GM19023 (cell line): ENCODE data around the gene OR6N2.

Source experiments
- ATAC-seq: cut with Tn5 transposase; IDR thresholded peaks from one replicate; pipeline ENCODE4 v1.9.1; 2021; ENCODE audit warnings: mild to moderate bottlenecking, moderate library complexity; ENCODE audit not compliant: unreplicated experiment

The OR6N2 gene, protein sequence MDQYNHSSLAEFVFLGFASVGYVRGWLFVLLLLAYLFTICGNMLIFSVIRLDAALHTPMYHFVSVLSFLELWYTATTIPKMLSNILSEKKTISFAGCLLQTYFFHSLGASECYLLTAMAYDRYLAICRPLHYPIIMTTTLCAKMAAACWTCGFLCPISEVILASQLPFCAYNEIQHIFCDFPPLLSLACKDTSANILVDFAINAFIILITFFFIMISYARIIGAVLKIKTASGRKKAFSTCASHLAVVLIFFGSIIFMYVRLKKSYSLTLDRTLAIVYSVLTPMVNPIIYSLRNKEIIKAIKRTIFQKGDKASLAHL

DNA sequence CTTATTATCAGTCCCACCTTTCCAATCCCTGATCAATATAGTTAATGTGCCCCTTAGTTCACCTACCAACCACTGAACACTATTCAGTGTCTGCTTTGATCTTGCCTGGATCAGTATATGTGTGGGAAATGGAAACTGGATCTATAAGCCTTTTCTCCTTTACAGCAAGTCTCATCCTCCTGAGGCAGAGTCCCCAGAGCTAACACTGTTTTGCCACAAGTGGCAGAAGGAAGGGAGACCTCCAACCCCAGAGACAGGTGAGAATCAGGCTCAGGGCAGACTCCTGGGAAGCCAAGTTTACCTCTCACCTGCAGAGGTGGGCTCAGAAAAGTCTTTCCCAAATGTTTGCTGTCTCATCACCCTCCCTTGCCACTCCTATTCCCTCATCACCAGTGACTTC lies at the start of gene OR6N2:
TSS of gene OR6N2 (minus strand) at position 101 of the 400 bp plus-strand sequence. CDS start 3,569 bp downstream, outside the sequence.
- ATAC-seq = no peak

DNA sequence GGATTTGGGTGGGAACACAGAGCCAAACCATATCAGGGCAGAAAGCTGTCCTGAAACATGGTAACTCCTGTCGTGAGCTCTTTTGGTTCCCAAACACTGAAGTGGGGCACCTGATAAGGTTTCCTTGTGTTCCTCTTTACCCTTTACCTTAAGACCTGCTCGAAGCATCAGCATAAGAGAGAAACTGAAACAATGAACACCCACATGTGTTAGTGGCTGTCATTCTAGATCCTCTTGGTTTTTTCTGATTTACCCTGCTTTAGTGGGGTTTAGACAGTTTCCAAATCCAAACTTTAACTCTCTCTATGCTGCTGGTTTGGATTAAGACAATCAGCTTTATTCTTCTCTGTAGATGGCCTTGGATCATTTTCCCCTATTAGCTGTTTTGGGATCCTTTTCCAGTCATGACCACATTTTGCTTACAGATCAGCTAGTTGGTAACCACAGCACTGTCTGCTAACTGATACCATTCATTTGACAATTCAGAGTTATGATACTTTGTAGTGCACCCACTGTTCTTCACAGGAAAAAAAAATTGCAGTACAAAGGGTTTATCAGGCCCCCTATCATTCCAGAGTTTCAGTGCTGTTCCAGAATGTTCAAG lies 49.2 kb upstream of the OR6N2 start:
- peak; percentile 47 for ATAC-seq

DNA sequence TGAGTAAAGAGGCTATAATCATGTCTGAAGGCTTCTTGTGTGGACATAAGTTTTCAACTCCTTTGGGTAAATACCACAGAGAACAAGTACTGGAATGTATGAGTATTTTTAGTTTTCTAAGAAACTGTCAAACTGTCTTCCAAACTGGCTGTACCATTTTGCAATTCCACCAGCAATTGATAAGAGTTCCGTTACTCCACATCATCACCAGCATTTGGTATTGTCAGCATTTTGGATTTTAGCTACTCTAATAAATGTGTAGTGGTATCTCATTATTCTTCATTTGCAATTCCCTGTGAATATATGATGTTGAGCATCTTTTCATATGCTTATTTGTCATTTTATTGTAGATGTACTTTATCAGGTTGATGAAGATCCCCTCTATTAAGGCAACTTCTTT lies 40.7 kb upstream of the OR6N2 start:
- no peak for ATAC-seq

DNA sequence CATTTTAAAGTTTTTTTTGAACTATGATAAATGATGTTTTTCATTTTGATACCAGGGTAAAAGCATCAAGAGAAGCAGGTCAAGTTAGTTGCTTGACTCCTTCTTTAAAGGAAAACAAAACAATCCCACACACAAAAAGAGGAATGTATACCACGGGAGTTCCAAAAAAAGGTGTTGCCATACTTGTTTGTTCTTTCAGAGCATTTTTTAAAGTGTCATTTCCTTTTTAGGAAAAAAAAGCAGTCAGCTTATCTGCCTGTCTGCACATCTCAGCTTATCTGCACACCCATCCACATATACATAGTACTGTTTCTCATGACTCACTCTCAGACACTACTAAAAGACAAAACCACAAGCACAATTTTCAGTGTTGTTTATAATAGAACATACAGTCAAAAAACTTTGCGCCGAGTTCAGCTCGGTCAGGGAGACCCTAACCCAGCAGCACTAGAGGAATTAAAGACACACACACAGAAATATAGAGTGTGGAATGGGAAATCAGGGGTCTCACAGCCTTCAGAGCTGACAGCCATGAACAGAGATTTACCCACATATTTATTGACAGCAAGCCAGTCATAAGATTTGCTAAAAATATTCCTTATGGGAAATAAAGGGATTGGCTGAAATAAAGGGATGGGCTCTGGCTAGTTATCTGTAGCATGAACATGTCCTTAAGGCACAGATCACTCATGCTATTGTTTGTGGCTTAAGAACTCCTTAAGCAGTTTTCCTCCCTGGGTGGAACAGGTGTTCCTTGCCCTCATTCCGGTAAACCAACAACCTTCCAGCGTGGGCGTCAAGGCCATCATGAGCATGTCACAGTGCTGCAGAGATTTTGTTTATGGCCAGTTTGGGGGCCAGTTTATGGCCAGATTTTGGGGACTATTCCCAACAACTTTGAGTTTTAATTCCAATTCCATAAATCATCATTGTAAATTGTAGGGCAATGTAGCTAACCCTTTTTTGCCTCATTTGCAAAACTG lies 38.7 kb upstream of the OR6N2 start:
- no peak for ATAC-seq

DNA sequence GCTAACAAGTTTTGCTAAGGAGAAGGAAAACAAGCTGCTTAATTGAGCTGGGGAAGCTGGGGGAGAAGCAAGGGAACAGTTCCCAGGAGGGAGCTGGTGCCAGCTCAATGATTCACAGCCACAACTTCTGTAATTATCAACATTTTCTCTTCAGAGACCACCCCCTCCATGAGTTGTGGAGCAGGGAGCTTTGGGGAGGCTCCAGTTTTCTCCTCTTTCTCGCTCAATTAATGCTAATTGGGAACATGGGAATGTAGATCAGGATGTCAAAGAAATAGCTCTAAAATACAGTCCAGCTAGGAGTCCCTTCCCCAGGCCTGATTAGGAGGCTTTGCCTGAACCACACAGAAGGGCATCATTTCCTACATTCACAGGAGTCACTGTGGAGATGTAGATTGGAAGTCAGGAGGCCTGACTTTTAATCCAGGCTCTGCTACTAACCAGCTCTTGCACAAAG lies 38.0 kb upstream of the OR6N2 start:
- no peak for ATAC-seq

DNA sequence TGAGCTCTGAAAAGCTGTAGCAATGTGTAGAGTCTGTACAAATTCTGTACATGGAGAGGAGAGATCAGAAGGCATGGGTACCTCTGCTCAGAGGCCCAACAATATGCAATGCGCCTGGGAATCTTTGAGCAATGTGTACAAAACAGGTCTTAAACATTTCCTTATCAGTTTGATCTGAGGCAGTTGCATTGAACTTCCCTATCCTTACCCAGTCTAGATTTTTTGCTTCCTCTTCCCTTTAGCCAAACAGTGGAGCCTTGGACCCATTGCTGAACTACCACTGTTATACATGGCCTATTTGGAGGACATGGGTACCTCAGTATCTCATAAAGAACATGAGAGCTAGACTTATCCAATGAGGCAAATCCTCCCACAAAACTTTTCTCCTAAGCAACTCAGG lies 37.6 kb upstream of the OR6N2 start:
- ATAC-seq = no peak

DNA sequence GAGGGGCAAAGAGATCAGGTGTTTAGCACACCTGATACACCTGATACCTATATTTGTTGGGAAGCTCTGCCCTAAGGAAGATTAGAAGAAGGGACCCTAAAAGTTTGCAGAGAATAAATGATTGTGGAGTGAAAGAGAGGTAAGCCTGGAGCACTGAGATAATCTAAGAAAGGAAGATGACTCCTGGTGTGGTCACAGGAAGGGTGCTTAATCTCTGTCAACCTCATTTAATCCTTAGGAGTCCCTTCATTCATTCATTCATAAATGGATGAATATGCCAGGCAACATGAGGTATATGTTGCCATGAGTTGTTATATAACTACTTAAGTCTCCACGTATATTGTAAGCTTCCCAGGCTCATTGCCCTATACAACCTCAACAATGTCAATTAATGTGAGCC lies 34.0 kb upstream of the OR6N2 start:
- no peak for ATAC-seq

DNA sequence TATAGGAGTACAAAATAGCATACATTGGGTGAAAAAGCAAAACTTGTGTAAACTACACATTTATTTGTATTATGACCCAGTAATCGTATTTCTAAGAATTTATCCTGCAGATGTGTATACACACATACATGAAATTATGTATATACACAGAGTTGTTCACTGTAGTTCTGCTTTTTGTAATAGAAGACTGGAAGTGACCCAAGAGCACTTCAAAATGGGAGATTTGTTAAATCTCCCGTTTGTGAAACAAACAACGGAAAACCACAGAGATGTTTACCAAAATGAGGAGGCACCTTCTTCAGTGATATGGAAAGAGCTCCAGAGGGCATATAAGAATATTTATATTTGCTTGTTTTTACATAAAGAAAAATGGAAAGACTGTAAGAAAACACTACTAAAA lies 32.2 kb upstream of the OR6N2 start:
- ATAC-seq = no peak

DNA sequence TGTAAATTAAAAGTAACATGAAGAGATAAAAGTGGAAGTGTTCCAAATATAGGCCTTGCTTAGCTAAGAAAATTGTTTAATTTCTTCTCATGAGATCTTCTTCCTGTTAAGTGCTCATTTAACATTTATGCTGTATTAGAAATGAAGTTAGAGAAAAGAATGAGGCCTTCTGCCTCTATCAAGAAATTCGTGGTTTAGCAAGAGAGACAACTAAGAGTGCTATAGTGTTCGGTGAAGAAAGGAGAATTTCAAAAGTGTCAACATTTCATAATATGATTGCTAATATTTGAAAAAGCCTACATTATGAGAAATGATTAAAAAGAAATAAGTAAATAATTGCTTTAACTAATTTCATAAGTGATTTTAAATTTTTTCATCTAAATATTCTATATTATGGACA lies 31.3 kb upstream of the OR6N2 start:
- ATAC-seq = no peak

DNA sequence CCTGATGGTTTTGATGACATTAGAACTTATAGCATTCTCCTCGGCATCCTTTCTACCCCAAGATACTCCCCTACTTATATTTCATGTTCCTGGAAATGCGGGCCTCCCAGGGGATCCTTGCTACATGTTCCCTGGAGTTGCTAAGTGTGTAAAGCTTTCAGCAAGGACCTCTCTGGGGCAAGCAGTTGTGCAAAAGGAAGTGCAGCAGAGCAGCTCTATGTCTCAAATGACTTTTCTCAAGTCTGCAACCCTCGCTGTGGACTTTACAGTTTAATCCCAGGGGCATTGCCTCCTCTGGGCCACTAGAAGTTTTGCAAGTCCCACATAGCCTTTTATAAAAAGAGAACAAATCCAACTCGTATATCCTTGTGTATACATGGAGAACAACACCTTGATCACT lies 29.3 kb upstream of the OR6N2 start:
- no peak for ATAC-seq

DNA sequence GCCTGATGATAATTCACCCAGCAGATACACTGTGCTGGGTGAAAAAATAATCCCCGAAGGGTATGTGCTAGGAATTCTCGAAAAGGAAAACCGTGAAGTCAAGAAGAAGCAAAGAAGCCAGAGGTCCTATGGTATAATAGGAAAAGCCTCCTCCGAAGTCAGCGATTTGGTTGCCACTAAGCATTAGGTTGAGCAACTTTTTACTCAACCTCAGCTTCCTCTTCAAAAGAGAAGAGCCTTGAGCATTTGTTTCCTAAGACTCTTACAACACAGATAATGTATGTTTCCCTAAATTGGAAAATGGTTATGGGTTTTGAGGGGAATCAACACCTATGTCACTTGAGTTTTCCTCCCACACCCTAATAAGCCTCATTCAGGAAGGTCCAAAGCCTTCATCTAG lies 28.9 kb upstream of the OR6N2 start:
- ATAC-seq = no peak

DNA sequence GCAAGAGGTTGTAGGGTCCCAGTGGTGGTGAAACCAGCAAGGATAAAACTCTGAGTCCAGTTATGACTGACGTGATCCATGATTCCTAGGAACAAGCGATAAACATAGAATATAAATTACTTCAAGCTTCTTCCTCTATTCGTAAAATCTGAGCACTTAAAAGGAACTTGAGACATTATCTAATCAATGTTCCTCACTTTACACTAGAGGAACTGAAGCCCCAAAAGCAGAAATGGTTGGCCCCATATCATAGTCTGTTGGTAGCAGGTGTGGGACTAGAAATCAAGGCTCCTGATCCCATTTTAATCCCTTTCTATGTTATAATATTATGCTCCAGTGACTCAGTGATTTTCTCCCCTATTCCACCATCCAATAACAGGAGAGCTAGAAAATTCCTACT lies 28.3 kb upstream of the OR6N2 start:
- no peak for ATAC-seq

DNA sequence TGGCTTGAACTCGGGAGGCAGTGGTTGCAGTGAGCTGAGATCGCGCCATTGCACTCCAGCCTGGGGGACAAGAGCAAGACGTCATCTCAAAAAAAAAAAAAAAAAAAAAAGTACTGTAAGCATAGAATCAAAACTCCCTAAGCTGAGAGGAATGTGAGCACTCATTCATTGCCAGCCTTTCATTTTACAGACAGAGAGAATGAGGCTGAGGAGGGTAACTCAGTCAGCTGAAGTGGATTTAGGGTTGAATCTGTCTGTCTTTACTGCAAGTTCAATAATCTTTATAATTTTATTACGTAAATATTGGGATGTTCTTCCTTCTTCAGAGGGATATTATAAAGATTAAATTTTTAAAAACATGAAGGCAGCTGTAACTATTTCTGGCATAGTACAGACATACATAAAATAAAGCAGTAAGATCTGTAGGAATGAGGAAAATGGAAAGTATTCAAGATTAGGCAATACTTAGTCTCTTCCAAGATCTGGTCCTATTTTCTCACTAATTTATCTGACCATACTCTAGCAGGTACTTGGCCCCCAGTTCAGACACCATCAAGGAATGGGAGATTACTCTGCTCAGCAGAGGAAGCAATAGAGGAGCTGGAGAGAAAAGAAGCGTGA lies 26.0 kb upstream of the OR6N2 start:
- ATAC-seq = no peak

DNA sequence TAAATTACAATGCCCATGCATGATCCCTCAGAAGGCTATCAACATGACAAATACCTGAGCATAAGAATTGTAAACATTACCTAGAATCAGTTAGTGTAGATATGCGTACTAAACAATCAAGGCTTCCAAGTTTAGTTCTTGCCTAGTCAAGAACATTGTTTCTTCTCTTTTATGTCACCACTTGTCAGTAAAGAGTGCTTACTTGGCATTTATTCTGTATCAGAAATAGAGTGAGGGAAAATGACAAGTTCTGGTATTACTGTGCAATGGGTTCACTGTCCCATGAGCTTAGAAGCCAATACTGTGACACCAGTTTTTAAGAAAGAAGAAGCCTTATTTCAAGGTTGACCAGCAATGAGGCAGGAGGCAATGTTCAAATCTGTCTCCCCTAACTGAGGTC lies 22.7 kb upstream of the OR6N2 start:
- no peak for ATAC-seq

DNA sequence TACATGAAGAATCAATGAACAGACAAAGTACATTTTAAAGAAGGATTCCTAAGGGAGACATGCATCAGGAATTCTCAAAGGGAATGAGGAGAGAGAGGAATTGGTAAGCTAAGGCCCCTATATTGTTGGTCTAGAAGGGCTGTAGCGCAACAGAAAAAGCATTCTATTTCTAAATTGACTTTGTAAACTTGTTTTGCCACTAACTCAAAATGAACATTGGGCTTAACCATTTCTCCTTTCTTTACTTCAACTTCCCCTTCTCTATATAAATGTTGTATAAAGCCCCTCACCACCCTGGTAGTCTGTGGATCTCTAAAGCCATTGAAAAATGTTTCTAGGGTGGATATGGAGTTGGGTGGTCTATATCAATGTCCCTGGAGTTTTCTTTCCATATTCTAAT lies 20.4 kb upstream of the OR6N2 start:
- ATAC-seq = no peak

DNA sequence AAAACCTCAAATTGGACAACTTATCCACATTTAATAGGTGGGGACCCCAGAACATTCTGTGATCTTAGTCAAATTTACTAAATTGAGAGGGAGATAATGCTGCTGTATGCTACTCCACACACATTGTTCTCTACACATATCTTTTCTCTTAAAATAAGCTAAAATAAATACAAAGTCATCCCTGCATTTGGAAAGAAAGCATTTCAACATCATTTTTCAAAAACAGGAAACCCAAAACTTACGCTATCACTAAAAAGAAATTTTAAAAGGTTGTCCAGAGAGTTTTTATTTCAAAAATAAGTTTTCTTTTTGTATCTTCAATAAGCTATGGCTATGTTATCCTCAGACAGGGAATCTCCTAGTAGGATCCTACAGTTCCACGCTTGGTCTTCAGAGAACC lies 19.5 kb upstream of the OR6N2 start:
- ATAC-seq = no peak

DNA sequence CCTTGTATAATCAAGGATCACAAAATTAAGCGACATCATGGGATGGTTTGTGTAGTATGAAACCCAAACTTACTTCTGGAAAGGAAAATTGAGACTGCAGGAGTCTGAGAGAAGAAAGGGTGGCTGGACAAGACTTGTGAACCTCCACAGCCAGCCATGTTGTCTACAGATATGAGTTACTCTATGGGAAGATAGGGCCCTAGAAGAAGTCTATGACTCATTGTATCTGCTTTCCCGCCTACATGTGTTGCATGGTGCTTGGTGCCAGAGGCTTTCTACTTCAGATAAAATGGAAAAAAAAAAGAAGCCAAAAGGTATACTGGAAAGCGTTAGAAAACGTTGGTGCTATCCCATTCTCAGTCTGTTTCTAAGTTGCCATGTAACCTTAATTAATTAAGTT lies 18.7 kb upstream of the OR6N2 start:
- ATAC-seq = no peak

DNA sequence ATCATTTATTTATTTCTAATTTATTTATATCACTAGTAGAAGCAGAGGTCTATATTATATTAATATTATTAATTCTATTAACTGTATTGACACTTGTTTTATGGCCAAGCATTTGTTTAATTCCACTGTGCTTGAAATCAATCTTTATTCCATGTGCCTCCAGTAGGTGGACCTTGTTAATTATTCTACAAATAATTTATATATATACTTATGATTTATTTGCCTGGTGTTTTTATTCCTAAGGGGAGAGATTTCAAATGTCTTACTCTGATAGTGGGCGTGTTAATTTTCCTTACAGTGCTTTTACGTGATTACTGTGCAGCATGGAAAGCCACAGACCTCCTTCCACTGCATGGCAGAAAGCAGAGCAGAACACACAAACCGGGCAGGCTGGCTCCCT lies 17.5 kb upstream of the OR6N2 start:
- ATAC-seq = no peak

DNA sequence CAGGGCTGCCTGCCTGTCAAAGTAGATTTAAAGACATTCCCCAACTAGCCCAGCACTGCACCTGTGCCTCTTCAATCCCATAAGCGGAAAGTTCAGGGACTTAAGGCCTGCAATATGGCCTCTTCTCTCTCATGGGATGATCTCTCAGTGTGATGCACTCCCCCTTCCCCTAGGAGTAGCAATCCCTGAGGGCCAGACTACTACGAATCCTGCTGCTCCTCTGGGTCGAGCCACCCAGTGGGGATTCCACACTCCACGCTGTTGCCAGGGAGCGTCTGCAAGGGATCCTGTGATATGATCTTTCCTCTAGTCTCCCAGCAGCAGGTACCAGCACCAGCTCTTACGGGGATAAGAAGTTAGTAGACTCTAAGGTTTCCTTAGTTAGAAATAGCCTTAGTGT lies 13.2 kb upstream of the OR6N2 start:
- no peak for ATAC-seq

DNA sequence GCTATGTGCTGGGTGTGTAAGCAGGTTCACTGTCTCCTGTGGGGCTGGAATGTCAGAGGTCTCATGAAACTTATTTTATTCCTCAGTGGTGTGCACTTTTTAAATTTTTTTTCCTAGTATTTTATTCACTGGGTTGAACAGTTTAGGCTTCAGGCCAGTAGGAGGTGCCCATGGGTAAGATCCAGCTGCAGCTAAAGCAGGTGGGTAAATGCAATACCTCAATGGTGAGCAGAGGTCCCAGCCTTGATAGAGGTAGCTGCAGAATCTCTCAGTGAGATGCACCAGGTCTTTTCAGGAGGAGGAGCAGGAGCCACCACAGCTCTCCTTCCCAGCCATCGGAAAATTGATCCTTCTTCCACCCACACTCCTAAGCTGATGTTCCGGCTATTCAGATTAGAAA lies 12.6 kb upstream of the OR6N2 start:
- ATAC-seq = no peak
